Measurements from ENCODE around the gene CELF4.
"Not testable (repeated sequence)": the region's sequence is repeated elsewhere in the genome, so short reads cannot be mapped to it uniquely, and the experiment has no call there.

Gene CELF4

DNA sequence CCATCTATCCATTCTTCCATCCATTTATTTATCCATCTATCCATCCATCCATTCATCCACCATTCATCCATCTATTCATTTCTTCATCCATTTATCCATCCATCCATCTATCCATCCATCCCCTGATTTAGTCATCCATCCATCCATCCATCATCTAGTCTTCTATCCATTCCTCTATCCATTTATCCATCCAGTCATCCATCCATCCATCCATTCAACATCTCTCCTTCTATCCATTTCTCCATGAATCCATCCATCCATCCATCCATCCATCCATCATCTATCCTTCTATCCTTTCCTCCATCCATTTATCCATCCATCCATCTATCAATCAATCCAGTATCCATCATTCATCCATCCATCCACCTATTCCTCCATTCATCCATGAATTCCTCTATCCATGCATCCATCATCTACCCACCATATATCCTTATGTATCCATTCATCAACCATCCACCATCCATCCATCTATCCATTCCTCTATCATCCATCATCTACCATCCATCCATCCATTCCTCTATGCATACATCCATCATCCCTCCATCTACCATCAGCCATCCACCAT, 185.0 kb downstream of the CELF4 start:
- in situ Hi-C loops (cut with HindIII; ENCODE audit: low sequenced_read_pairs), result no loop called here

GRCh38 chr18:37378336-37379010, 187.1 kb downstream of the CELF4 start:
- in situ Hi-C loops (cut with HindIII; ENCODE audit: low sequenced_read_pairs), result loop anchor here (5.0 kb wide), 1 partner anchor 104 kb away; no protein-coding TSS in a partner anchor

DNA sequence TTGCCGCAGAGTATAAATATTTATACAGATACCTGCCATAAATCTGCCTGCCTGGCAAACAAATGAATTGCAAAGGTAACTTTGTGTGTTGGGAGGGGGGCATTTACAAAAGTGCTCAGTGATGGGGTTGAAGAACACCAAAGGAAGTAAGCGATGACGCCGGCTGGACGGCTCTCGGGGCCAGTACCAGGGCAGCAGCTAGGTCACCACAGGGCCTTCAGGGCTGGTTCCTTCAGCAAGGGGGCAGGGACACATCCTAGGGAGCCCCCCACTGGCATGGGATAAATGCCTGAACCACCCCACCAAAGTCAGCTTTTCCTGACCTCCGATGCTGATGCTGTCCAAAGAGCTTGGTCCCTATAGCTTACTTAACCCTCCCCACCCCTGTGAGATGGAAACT, 190.4 kb downstream of the CELF4 start:
- in situ Hi-C loops (cut with HindIII; ENCODE audit: low sequenced_read_pairs), result loop anchor here (5.0 kb wide), 1 partner anchor 107 kb away; no protein-coding TSS in a partner anchor

DNA sequence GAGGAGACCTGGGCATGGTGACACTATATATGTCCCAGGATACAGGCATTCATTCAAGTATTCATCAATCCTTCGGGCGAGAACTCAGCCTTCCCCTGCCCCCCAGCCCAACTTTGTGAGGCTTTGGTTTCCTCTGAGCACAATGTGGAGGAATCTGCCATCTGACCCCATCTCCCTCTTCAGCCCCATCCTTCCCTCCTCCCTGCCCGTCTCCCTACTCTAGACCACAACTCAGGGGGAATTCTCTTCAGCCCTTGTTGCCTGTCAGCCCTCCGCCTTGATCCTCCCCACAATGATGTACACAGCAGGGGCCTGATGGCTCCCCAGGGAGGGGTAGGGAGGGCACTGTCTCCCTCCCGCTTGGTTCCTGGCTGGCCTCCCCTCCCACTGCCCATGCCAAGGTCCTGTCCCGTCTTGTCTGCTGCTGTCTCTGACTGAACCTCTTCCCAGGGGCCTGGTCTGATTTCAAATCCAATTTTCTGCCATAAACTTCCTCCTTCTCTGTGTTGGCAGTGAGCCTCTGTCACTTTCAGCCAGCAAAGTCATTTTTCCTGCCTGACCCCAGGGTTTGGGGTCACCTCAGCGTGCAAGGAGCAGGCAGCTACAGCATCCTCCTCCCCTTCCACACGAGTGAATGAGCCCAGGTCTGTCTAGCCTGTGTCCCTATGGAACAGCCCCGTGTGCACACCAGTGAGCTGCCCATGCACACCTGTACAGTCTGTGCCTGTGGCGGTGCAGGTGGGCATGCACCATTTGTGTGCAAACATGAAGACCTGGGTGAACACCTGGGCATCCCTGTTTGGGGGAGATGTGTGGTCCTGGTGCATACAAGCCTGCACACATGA, 197.3 kb downstream of the CELF4 start:
- in situ Hi-C loops (cut with HindIII; ENCODE audit: low sequenced_read_pairs), result no loop called here

DNA sequence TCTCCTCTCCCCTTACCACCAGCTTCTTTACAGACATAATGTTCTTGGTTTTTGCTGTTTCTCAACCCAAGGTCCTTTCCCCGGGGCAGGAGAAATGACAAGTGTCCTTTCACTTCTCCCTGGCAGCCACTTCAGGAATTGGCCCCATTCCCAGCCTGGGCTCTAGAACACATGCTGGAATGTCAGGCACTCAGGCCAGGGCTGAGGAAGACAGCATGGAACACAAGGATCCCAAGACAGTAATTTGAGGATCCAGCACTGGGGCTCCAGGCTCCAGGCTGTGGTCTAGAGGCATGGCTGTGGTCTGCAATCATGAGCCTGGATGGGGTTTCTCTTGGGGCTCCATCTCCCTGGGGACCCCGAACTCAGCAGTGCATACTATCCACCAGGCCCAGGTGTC, 201.4 kb downstream of the CELF4 start:
- in situ Hi-C loops (cut with HindIII; ENCODE audit: low sequenced_read_pairs), result no loop called here

DNA sequence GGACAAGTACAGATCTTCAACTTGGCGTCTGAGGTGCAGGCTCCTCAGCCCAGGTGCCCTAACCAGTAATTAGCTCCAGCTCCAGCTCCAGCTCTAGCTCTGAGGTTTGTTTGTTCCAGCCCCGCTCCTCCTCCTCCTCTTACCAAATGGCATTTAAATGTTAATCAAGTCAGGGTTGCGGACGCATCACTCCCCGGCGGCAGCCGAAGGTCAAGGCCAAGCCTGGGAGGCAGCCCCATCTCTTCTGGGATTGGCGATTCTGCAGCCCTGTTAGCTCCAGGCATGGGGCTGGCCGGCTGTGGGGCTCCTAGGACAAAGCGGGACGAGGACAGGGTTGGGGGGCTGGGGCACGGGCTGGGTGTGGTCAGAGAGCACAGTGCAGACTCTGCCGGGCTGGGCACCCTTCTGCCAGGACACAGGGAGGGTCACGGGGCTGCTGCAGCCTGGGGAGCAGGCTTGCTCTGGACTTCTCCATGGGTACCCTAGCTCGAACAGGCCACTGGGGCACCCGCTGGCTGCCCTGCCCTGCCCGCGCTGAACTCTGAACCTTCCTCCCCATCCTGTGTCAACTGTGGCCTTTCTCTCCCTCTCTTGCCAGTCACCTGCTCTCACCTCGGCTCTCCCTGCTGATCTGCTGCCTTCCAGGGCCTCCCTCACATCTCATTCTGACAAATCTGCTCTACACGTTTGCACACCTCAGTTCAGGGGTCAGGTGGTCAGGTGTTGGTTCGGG, 203.3 kb downstream of the CELF4 start:
- in situ Hi-C loops (cut with HindIII; ENCODE audit: low sequenced_read_pairs), result no loop called here

DNA sequence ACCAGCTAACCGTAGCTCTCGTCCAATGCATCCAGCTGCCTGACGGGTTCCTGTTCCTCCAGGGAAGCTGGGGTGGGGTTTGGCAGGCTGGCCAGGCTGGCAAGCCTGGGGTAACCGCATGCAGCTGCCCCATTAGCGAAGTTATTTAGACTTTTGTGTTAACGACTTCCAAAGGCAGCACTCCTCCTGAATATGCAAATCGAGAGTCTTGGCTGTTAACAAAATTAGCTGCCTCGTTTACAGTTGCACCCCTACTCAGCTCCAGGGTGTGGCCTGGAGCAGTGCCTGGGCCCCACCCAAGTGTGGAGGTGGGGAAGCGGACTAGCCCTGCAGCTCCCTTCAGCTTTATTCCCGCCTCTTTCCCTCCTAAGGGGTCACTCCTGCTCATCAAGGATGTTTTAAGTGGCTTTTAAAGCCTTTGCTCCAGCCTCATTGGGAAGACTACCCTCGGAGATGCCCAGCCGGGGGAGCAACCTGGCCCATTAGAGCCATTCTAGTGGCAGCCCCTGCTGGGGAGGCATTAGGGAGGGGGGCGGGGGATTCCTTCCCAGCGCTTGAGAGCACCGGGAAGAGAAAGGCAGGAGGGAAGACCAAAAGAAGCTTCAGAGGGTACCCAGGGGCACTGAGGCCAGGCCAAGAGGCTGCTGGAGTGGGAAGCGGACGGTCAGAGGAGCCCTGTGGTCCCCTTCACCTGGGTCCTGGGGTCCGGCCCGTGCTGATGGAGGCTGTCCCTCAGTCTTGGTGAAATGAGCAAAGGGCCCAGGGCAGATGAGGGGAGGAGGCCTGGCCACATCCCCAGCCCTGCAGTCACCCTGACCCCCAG, 204.1 kb downstream of the CELF4 start:
- in situ Hi-C loops (cut with HindIII; ENCODE audit: low sequenced_read_pairs), result no loop called here

DNA sequence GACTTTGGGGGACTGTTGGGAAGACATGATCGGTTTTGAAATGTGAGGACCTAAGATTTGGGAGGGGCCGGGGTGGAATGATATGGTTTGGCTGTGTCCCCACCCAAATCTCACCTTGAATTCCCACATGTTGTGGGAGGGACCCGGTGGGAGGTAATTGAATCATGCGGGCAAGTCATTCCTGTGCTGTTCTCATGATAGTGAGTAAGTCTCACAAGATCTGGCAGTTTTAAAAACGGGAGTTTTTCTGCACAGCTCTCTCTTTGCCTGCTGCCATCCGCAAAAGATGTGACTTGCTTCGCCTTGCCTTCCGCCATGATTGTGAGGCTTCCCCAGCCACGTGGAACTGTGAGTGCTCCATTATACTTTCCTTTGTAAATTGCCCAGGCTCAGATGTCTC, 207.5 kb downstream of the CELF4 start:
- in situ Hi-C loops (cut with HindIII; ENCODE audit: low sequenced_read_pairs), result not testable (repeated sequence)

GRCh38 chr18:37355772-37356171, 209.8 kb downstream of the CELF4 start:
- in situ Hi-C loops (cut with HindIII; ENCODE audit: low sequenced_read_pairs), result no loop called here

DNA sequence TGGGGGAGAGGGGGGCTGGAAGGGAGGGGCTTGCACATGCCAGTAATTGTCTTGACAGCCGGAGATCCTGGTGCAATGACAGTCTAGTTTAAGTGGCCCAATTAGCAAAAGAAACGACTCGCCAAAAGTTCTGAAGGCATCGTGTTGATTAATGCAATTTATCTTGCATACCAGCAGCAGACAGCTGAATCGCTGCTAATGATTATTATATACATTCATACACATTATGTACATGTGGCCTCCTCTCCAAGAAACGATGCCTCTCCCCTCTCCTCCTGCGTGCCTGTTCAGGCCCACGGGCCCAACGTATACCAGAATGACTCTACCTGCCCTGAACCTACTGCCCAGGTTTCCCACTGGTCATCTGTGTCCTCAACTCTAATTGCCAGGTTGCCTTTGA, 214.5 kb downstream of the CELF4 start:
- in situ Hi-C loops (cut with HindIII; ENCODE audit: low sequenced_read_pairs), result no loop called here

DNA sequence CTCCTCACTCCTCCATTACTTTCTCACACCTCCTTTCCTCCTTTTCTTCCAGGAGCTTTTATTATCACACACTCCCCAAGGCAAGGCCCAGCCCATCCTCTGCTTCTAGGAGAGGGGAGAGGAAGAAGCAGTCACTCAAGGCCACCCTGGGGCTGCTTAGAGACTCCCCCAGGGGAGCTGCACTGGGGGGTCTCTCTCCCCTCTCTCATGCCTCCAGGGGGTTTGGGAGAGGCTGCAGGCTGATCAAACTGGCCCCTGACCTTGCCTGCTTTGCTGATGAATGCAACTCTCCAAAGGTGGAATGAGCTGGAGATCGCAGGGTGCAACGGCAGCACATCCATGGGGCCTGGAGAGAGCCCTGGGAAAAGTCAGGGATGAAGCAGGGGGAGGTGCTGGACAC, 216.9 kb downstream of the CELF4 start:
- in situ Hi-C loops (cut with HindIII; ENCODE audit: low sequenced_read_pairs), result no loop called here

GRCh38 chr18:37346048-37346447, 219.6 kb downstream of the CELF4 start:
- in situ Hi-C loops (cut with HindIII; ENCODE audit: low sequenced_read_pairs), result no loop called here

DNA sequence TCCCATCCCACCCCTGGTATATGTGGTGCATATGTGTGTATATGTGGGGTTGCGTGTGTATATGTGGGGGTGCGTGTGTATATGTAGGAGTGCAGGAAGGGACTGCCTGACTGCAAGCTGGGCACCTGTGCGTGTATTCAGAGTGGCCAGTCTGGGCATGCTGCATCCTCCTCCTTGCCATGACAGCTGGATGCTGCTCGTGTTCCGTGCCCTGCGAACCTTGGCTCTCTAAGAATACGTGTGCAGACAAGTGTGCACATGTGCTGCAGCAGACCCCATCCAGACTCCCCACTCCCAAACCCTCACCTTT, 222.1 kb downstream of the CELF4 start:
- in situ Hi-C loops (cut with HindIII; ENCODE audit: low sequenced_read_pairs), result loop anchor here (5.0 kb wide), 1 partner anchor 41 kb away; no protein-coding TSS in a partner anchor

DNA sequence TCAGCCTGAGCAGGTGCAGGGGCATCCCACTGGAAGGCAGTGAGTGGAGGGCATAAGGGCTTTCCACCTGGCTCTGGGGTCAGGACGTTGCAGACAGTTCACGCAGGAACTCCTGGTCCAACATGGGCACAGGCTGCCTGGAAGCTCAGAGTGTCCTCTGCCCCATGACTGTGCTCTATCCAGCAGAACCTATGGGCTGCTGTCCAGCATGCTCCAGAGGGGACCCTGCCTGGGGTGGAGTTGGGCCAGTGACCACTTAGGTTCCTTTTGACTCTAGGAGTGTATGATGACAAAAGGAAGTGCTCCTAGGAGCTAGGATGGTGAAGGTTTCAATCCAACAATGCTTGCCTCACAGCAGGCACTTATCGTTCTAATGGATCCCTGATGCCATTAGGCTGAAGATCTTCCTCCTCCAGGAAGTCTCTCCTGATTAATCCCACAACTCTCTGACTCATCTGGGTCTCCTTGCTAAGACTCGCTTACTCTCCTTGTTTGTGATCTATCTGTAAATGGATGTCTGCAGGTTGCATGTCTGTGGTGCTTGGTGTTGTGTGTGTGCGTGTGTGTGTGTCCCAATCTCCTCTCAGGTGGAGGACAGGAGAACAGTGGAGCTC, 224.0 kb downstream of the CELF4 start:
- in situ Hi-C loops (cut with HindIII; ENCODE audit: low sequenced_read_pairs), result loop anchor here (5.0 kb wide), 1 partner anchor 39 kb away; no protein-coding TSS in a partner anchor

- in situ Hi-C loops (cut with HindIII; ENCODE audit: low sequenced_read_pairs), result loop anchor here (5.0 kb wide), 1 partner anchor 39 kb away; no protein-coding TSS in a partner anchor
Observed at GRCh38 chr18:37341016-37341415, 224.6 kb downstream of the CELF4 start.

- in situ Hi-C loops (cut with HindIII; ENCODE audit: low sequenced_read_pairs), result loop anchor here (5.0 kb wide), 1 partner anchor 37 kb away; no protein-coding TSS in a partner anchor
Observed at GRCh38 chr18:37339701-37340215, 225.8 kb downstream of the CELF4 start.

- in situ Hi-C loops (cut with HindIII; ENCODE audit: low sequenced_read_pairs), result no loop called here
Observed at GRCh38 chr18:37336568-37337285, 228.9 kb downstream of the CELF4 start.

DNA sequence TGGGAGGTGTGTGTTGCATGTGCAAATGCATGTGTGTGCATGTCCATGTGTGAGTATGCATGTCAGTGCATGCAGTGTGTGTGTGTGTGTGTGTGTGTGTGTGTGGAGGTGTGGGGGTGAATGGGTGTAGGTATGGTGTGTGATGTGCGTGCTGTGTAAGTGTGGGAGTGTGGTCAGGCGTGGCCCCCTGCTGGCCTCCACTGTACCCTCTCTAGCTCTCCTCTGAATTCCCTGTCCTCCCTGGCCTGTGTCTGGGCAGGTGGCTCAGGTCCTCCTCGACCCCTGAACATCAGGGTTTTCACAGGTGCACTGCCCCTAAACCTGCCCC, 230.2 kb downstream of the CELF4 start:
- in situ Hi-C loops (cut with HindIII; ENCODE audit: low sequenced_read_pairs), result no loop called here
